Mesendoderm (in vitro differentiated cells): ENCODE results near the gene C22orf23.

Experiments used
- DNase-seq: peaks from one replicate; pipeline ENCODE4 v3.0.0; 2013
- H2AK5ac ChIP-seq: 2 replicates; pipeline ENCODE4 v1.6.1; 2013; ENCODE audit warnings: low read length, inconsistent platforms
- H2BK120ac ChIP-seq: 2 replicates; pipeline ENCODE4 v1.6.1; 2013; ENCODE audit warnings: low read depth, mild to moderate bottlenecking, low read length, moderate library complexity, mixed read lengths
- H2BK15ac ChIP-seq: replicated peaks from 2 replicates; pipeline ENCODE4 v1.6.1; 2013; ENCODE audit warnings: low read depth, mild to moderate bottlenecking, moderate library complexity
- H2BK5ac ChIP-seq: 2 replicates; pipeline ENCODE4 v1.6.1; 2013; ENCODE audit warnings: low read length, inconsistent platforms
- H3K18ac ChIP-seq: 2 replicates; pipeline ENCODE4 v1.6.1; 2013; ENCODE audit warnings: mild to moderate bottlenecking, low read length, mixed read lengths
- H3K23ac ChIP-seq: one replicate; pipeline ENCODE4 v1.6.1; 2013; ENCODE audit warnings: low read length
- H3K27ac ChIP-seq: 2 replicates; pipeline ENCODE4 v1.5.1; 2013; ENCODE audit warnings: low read depth, mild to moderate bottlenecking, inconsistent platforms, low read length, moderate library complexity
- H3K27me3 ChIP-seq: 2 replicates; pipeline ENCODE4 v1.6.1; 2013; ENCODE audit warnings: low read length, control low read depth, mild to moderate bottlenecking, inconsistent platforms; ENCODE audit not compliant: insufficient read depth, poor library complexity
- H3K36me3 ChIP-seq: 2 replicates; pipeline ENCODE4 v1.6.1; 2013; ENCODE audit warnings: low read length, inconsistent platforms; ENCODE audit not compliant: control insufficient read depth, insufficient read depth
- H3K4ac ChIP-seq: one replicate; pipeline ENCODE4 v1.6.1; 2013; ENCODE audit warnings: low read depth, mild to moderate bottlenecking, low read length, moderate library complexity
- H3K4me1 ChIP-seq: 2 replicates; pipeline ENCODE4 v1.6.1; 2013; ENCODE audit warnings: low read depth, low read length, inconsistent platforms; ENCODE audit not compliant: control insufficient read depth
- H3K4me2 ChIP-seq: 2 replicates; pipeline ENCODE4 v1.6.1; 2013; ENCODE audit warnings: low read length
- H3K4me3 ChIP-seq: 2 replicates; pipeline ENCODE4 v1.5.1; 2013; ENCODE audit warnings: mild to moderate bottlenecking, low read length
- H3K56ac ChIP-seq: one replicate; pipeline ENCODE4 v1.6.1; 2013; ENCODE audit warnings: low read length
- H3K79me1 ChIP-seq: 2 replicates; pipeline ENCODE4 v1.6.1; 2013; ENCODE audit warnings: low read length, inconsistent platforms
- H3K79me2 ChIP-seq: 2 replicates; pipeline ENCODE4 v1.6.1; 2013; ENCODE audit warnings: mild to moderate bottlenecking, low read length; ENCODE audit not compliant: control insufficient read depth, insufficient read depth
- H3K9ac ChIP-seq: 2 replicates; pipeline ENCODE4 v1.6.1; 2013; ENCODE audit warnings: low read length, inconsistent platforms
- H4K5ac ChIP-seq: one replicate; pipeline ENCODE4 v1.6.1; 2013; ENCODE audit warnings: low read length
- H4K8ac ChIP-seq: one replicate; pipeline ENCODE4 v1.6.1; 2013; ENCODE audit warnings: low read depth, mild to moderate bottlenecking, control low read depth, low read length, moderate library complexity
- WGBS: extraction: QIAGEN DNeasy Blood & Tissue Kit; methylation state at CpG from one replicate; pipeline ENCODE4 v1.1.7; 2013; ENCODE audit warnings: low lambda C conversion rate, missing lambda C conversion rate; ENCODE audit not compliant: insufficient coverage; ENCODE audit errors: extremely low coverage; 5-methylcytosine and 5-hydroxymethylcytosine counted together

The C22orf23 gene

GRCh38 chr22:37924386-37925065, 28.9 kb downstream of the C22orf23 start:
- Histone ChIP-seq H3K4ac (no peak overlapping the region), H3K27me3 (no peaks in the 10 kb centered on the region)

GRCh38 chr22:37923927-37924326, 29.5 kb downstream of the C22orf23 start:
- H2BK15ac ChIP-seq = no peak overlapping the region
- no peaks in the 10 kb centered on the region for H3K79me2 ChIP-seq
- no peak overlapping the region for H2BK5ac ChIP-seq
- DNase-seq = no peak
- no peak overlapping the region for H3K4ac ChIP-seq
- no peak overlapping the region for H3K4me2 ChIP-seq
- no CpG with 5 or more reads among the region's 4 CpGs for WGBS
- no peaks in the 10 kb centered on the region for H3K4me1 ChIP-seq
- no peak overlapping the region for H2AK5ac ChIP-seq
- H3K23ac ChIP-seq = no peak overlapping the region
- H3K56ac ChIP-seq = no peak overlapping the region
- no peak overlapping the region for H2BK120ac ChIP-seq
- H3K18ac ChIP-seq = no peak overlapping the region
- no peak overlapping the region for H3K27ac ChIP-seq
- no peaks in the 10 kb centered on the region for H3K27me3 ChIP-seq
- H3K9ac ChIP-seq = no peak overlapping the region
- no peak overlapping the region for H4K8ac ChIP-seq
- H3K79me1 ChIP-seq = no peaks in the 10 kb centered on the region
- H4K5ac ChIP-seq = no peak overlapping the region
- no peak overlapping the region for H3K4me3 ChIP-seq
- H3K36me3 ChIP-seq = peaks cover 7% of the 10 kb centered on the region

More at GRCh38 chr22:37924386-37925065, 28.9 kb downstream of the C22orf23 start:
- Histone ChIP-seq H3K9ac (no peak overlapping the region), H2AK5ac (no peak overlapping the region), H2BK15ac (no peak overlapping the region), H2BK5ac (no peak overlapping the region), H3K36me3 (peaks cover 7% of the 10 kb centered on the region), H4K5ac (no peak overlapping the region), H3K79me2 (no peaks in the 10 kb centered on the region), H3K56ac (no peak overlapping the region), H2BK120ac (no peak overlapping the region), H3K79me1 (no peaks in the 10 kb centered on the region), H3K4me1 (no peaks in the 10 kb centered on the region), H4K8ac (no peak overlapping the region), H3K27ac (no peak overlapping the region), H3K18ac (no peak overlapping the region), H3K4me3 (no peak overlapping the region), H3K23ac (no peak overlapping the region), H3K4me2 (no peak overlapping the region)
- DNase-seq = no peak
- WGBS = no CpG with 5 or more reads among the region's 18 CpGs

GRCh38 chr22:37922191-37922590, 31.2 kb downstream of the C22orf23 start:
- Histone ChIP-seq H3K4ac (no peak overlapping the region), H3K36me3 (peaks cover 7% of the 10 kb centered on the region), H4K5ac (no peak overlapping the region), H3K9ac (no peak overlapping the region), H2BK15ac (no peak overlapping the region), H3K4me1 (no peaks in the 10 kb centered on the region), H2BK5ac (no peak overlapping the region), H3K27ac (no peak overlapping the region), H3K18ac (no peak overlapping the region), H2AK5ac (no peak overlapping the region), H3K27me3 (no peaks in the 10 kb centered on the region), H2BK120ac (no peak overlapping the region), H3K79me2 (no peaks in the 10 kb centered on the region), H3K23ac (no peak overlapping the region), H3K4me3 (no peak overlapping the region), H3K4me2 (no peak overlapping the region), H3K79me1 (no peaks in the 10 kb centered on the region), H3K56ac (no peak overlapping the region), H4K8ac (no peak overlapping the region)
- WGBS = no CpG with 5 or more reads among the region's 11 CpGs
- no peak for DNase-seq

GRCh38 chr22:37920126-37920525, 33.3 kb downstream of the C22orf23 start:
- Histone ChIP-seq H2BK5ac (no peak overlapping the region), H3K27me3 (no peaks in the 10 kb centered on the region), H3K18ac (no peak overlapping the region), H2AK5ac (no peak overlapping the region), H3K4me2 (no peak overlapping the region), H3K4ac (no peak overlapping the region), H3K79me1 (no peaks in the 10 kb centered on the region), H4K8ac (no peak overlapping the region), H4K5ac (no peak overlapping the region), H3K27ac (no peak overlapping the region), H3K9ac (no peak overlapping the region), H3K4me1 (no peaks in the 10 kb centered on the region), H2BK120ac (no peak overlapping the region), H3K36me3 (peaks cover 10% of the 10 kb centered on the region), H3K4me3 (no peak overlapping the region), H2BK15ac (no peak overlapping the region), H3K56ac (no peak overlapping the region), H3K79me2 (no peaks in the 10 kb centered on the region), H3K23ac (no peak overlapping the region)
- DNase-seq = no peak
- WGBS = no CpG with 5 or more reads among the region's 5 CpGs

GRCh38 chr22:37918580-37919270, 34.7 kb downstream of the C22orf23 start:
- Histone ChIP-seq H3K9ac (no peak overlapping the region), H3K4me2 (no peak overlapping the region), H3K79me1 (no peaks in the 10 kb centered on the region), H3K79me2 (no peaks in the 10 kb centered on the region), H4K8ac (no peak overlapping the region), H2BK15ac (no peak overlapping the region), H3K36me3 (peaks cover 8% of the 10 kb centered on the region), H3K4me1 (no peaks in the 10 kb centered on the region), H2AK5ac (no peak overlapping the region), H3K4me3 (no peak overlapping the region), H3K27me3 (no peaks in the 10 kb centered on the region), H3K27ac (no peak overlapping the region), H3K56ac (no peak overlapping the region), H3K23ac (no peak overlapping the region), H3K4ac (no peak overlapping the region), H3K18ac (no peak overlapping the region), H4K5ac (no peak overlapping the region), H2BK5ac (no peak overlapping the region), H2BK120ac (no peak overlapping the region)
- DNase-seq = no peak
- no CpG with 5 or more reads among the region's 25 CpGs for WGBS
